OCI-LY7 (cell line): ENCODE results near the gene OR2T8. TPM values are rescaled to one million over a fixed set of nuclear protein-coding genes. Genes with fewer than 3 reads are reported as not detected.

Experiments used
- BruUV-seq: library from RNA; stranded (reverse); fragments of 400-500 nt; replicated peaks from 2 replicates; lab custom pipeline; 2021; lab: Mats Ljungman, UMichigan
- CTCF ChIA-PET: fragments of 300-600 bp; sonication (Branson Sonifier 250); formaldehyde crosslinking; loops from one replicate; lab custom pipeline; 2022; ENCODE audit warnings: antibody characterized with exemption; ENCODE audit not compliant: unreplicated experiment; lab: Charles Lee
- POLR2A ChIA-PET: fragments of 300-600 bp; sonication (Branson Sonifier 250); formaldehyde crosslinking; loops from one replicate; lab custom pipeline; 2022; ENCODE audit warnings: antibody characterized with exemption; lab: Charles Lee
- DNase-seq: peaks from one replicate; pipeline ENCODE4 v3.0.0-alpha.2; 2015; ENCODE audit warnings: low spot score
- H2AFZ ChIP-seq: fragments of 200-600 bp; sonication (generic), shearing (Covaris generic); 2 replicates; pipeline ENCODE4 v1.6.1; 2014; ENCODE audit warnings: mild to moderate bottlenecking, antibody characterized with exemption, low read length, moderate library complexity
- H3K27ac ChIP-seq: fragments of 200-600 bp; sonication (generic); 2 replicates; pipeline ENCODE4 v1.5.1; 2014; ENCODE audit warnings: mixed run types, low read depth, mild to moderate bottlenecking, moderate library complexity, low read length, inconsistent platforms; ENCODE audit not compliant: poor library complexity, severe bottlenecking
- H3K36me3 ChIP-seq: fragments of 200-600 bp; sonication (generic); 2 replicates; pipeline ENCODE4 v1.6.1; 2014; ENCODE audit warnings: mild to moderate bottlenecking, antibody characterized with exemption, low read length, moderate library complexity, mixed read lengths; ENCODE audit not compliant: insufficient read depth
- H3K4me1 ChIP-seq: fragments of 200-600 bp; sonication (generic); 2 replicates; pipeline ENCODE4 v1.5.1; 2014; ENCODE audit warnings: mild to moderate bottlenecking, low read length; ENCODE audit not compliant: insufficient read depth, poor library complexity, severe bottlenecking
- H3K4me2 ChIP-seq: fragments of 200-600 bp; sonication (generic); 2 replicates; pipeline ENCODE4 v1.6.1; 2014; ENCODE audit warnings: mild to moderate bottlenecking, low read length
- H3K4me3 ChIP-seq: fragments of 200-600 bp; sonication (generic); 2 replicates; pipeline ENCODE4 v1.5.1; 2014; ENCODE audit warnings: mild to moderate bottlenecking, low read depth, low read length; ENCODE audit not compliant: poor library complexity, severe bottlenecking
- H3K79me2 ChIP-seq: fragments of 200-600 bp; sonication (generic); 2 replicates; pipeline ENCODE4 v1.6.1; 2016; ENCODE audit warnings: low read depth, mild to moderate bottlenecking, low read length, moderate library complexity, mixed read lengths; ENCODE audit not compliant: insufficient read depth
- H3K9me2 ChIP-seq: fragments of 200-600 bp; sonication (generic); 2 replicates; pipeline ENCODE4 v1.6.1; 2016; ENCODE audit warnings: mild to moderate bottlenecking, low read length, mixed read lengths; ENCODE audit not compliant: insufficient read depth
- H3K9me3 ChIP-seq: fragments of 200-600 bp; sonication (generic); 2 replicates; pipeline ENCODE4 v1.6.1; 2014; ENCODE audit warnings: mild to moderate bottlenecking, mixed run types, low read length, mixed read lengths
- H4K20me1 ChIP-seq: fragments of 200-600 bp; sonication (generic); 2 replicates; pipeline ENCODE4 v1.6.1; 2014; ENCODE audit warnings: mild to moderate bottlenecking, antibody characterized with exemption, low read length, moderate library complexity, mixed read lengths; ENCODE audit not compliant: insufficient read depth
- CTCF ChIP-seq: fragments of 200-600 bp; sonication (generic); conservative IDR thresholded peaks from 2 replicates; pipeline ENCODE4 v1.5.1; 2014; ENCODE audit warnings: mild to moderate bottlenecking, antibody characterized with exemption, low read length, moderate library complexity, mixed read lengths
- EZH2phosphoT487 ChIP-seq: fragments of 200-600 bp; sonication (generic); IDR thresholded peaks from 2 replicates; pipeline ENCODE4 v1.6.1; 2018; ENCODE audit warnings: low read depth, borderline replicate concordance, mild to moderate bottlenecking, mixed run types, antibody characterized with exemption, low read length, moderate library complexity, mixed read lengths
- intact Hi-C: fragments of 100-400 bp; cut with micrococcal nuclease; formaldehyde crosslinking; loops from one replicate; pipeline ENCODE4 v1.10.0; 2022; ENCODE audit not compliant: unreplicated experiment
- total RNA-seq, 2 experiments: library from RNA; depleted of rRNA in 1 of 2; stranded (reverse); fragments of >200 nt in 1 of 2; shearing (Covaris generic) in 1 of 2; gene quantifications; 2 replicates each; pipeline ENCODE4 v1.2.3, GENCODE V29; 2014 to 2022

OR2T8 gene
- total RNA-seq, 2 experiments from 2014 or later: not detected

DNA sequence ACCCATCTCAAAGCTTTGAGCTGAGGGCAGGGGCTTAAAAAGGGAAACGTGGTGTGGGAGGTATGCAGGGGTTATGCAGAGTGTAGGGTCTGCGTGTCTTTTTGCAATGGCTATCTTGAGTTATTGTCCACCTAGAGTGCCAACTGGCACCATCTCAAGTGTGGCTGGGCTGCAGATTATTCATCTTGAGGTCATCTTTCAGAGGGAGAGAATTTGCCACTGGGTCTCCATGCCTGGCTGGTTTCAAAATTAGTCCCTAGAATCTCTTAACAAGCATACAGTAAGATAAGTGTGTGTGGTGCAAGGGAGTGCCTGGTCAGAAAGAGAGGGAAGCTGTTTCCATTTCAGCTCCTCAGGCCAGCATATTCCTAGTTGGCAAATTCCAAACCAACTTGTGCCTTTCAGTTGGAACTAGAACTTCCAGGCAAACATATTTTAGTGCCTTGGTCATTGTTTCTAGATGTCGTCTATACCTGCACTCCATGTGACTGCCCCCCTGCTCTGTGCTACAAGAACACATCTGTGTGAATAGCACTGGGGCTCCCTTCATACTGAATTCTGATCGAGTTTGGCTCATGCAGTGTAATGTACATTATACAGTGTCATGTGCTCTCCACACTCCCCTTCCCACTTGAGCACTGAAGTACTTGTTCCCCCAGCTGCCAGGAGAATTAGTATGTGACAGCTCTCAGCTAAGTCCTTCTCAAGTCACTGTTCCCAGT is 5.0 kb upstream of the OR2T8 start:
- no TSS peak for BruUV-seq
- H3K79me2 ChIP-seq: no peaks in the 10 kb centered on the region
- CTCF ChIA-PET: no interaction called here

GRCh38 chr1:247923941-247924340 is 3.9 kb downstream of the OR2T8 start:
- TF ChIP-seq CTCF: no peak
- TF ChIP-seq EZH2phosphoT487: no peak
- ChIA-PET POLR2A (no interaction called here), CTCF (no interaction called here)

More for the DNA sequence above, 5.0 kb upstream of the OR2T8 start:
- Histone ChIP-seq H3K27ac (no peak overlapping the region), H3K36me3 (no peaks in the 10 kb centered on the region), H3K4me3 (no peak overlapping the region), H3K4me1 (no peaks in the 10 kb centered on the region), H3K9me3 (no peaks in the 10 kb centered on the region), H3K9me2 (no peaks in the 10 kb centered on the region), H2AFZ (no peak overlapping the region), H3K4me2 (no peak overlapping the region), H4K20me1 (no peaks in the 10 kb centered on the region)
- intact Hi-C loops: no loop called here
- TF ChIP-seq CTCF: no peak
- TF ChIP-seq EZH2phosphoT487: no peak
- POLR2A ChIA-PET: no interaction called here
- no peak for DNase-seq

DNA sequence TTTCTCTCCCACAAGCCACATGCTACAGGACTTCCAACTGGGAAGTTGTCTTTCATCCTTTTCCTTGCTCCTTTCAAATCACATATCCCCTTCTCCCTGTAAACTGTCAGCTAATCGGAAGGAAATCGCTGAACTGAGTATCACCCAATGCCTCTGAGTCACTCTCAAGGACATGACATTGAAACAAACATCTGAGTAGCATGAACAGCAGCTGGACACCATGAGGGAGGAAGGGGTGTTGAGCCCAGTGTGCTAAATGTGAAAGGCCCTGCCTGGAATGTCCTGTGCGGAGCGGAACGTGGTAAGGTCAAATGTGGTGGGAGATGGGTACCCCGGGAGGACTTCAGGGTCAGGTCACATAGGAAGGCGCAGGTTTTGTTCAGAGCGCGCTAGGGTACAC is 4.8 kb downstream of the OR2T8 start, which contains the start of gene OR2AJ1:
TSS of gene OR2AJ1 (plus strand) at position 22 of the 400 bp plus-strand sequence. CDS start 8,880 bp downstream, outside the sequence.
- CTCF ChIA-PET: no interaction called here

More at GRCh38 chr1:247923941-247924340, 3.9 kb downstream of the OR2T8 start:
- Histone ChIP-seq H3K9me2 (no peaks in the 10 kb centered on the region), H3K4me3 (no peak overlapping the region), H4K20me1 (no peaks in the 10 kb centered on the region), H2AFZ (no peak overlapping the region), H3K4me2 (no peak overlapping the region), H3K36me3 (no peaks in the 10 kb centered on the region), H3K4me1 (no peaks in the 10 kb centered on the region), H3K79me2 (no peaks in the 10 kb centered on the region), H3K27ac (no peak overlapping the region), H3K9me3 (no peaks in the 10 kb centered on the region)
- no peak for DNase-seq
- BruUV-seq: no TSS peak
- intact Hi-C loops: no loop called here

More for the DNA sequence above, 4.8 kb downstream of the OR2T8 start, which contains the start of gene OR2AJ1:
- H3K27ac ChIP-seq: no peak within 1 kb of the TSS
- POLR2A ChIA-PET: no interaction called here
- intact Hi-C loops: no loop called here
- H3K4me3 ChIP-seq: no peak within 1 kb of the TSS
- H3K4me2 ChIP-seq: no peak within 1 kb of the TSS
- TF ChIP-seq EZH2phosphoT487 (no peak), CTCF (no peak)
- BruUV-seq: no TSS peak
- no peak for DNase-seq
- H2AFZ ChIP-seq: no peak within 1 kb of the TSS
- H3K9me3 ChIP-seq: no peaks in the 10 kb centered on the region
- H3K36me3 ChIP-seq: no peaks in the 10 kb centered on the region
- no peaks in the 10 kb centered on the region for H3K79me2 ChIP-seq
- H4K20me1 ChIP-seq: no peaks in the 10 kb centered on the region
- H3K9me2 ChIP-seq: no peaks in the 10 kb centered on the region
- no peaks in the 10 kb centered on the region for H3K4me1 ChIP-seq
